ENCODE measurements around the gene UGT3A2. TPM values are rescaled to one million over a fixed set of nuclear protein-coding genes. Genes with fewer than 3 reads are reported as not detected.

The UGT3A2 gene
- total RNA-seq, 1 experiment from 2014 or later = 13.7 TPM

DNA sequence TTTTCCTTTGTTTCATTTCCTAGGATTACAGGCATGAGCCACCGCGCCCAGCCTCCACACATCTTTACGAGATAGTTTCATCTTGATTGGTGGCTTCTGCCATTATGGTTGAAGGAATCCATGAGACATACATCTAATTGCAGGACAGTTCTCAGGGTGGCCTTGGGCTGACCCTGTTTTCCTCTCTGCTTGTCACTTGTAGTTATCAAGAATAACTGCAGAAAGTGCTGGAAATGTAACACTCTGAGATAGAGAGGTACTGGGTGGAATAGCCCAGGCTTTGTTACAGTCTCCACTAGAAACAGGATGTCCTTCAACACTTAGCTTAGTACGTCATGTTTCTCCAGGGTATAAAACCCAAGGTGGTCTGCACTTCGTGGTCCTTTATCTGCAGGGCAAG lies 10.7 kb downstream of the UGT3A2 start:
- no peak overlapping the region for H2BK12ac ChIP-seq (ENCODE audit: insufficient read length, low read depth, low read length)
- Mint-ChIP-seq H3K4me1 (no peaks in the 10 kb centered on the region), H3K4me3 (no peak overlapping the region), H3K36me3 (ENCODE audit: insufficient read depth in 1 of 3, low read depth in 3 of 3) (peaks cover 1 to 7% (median 3%) of the 10 kb centered on the region in 3 experiments; a peak in 3 of 7 replicates), H3K27ac (no peak overlapping the region), H3K9me3 (no peaks in the 10 kb centered on the region), H3K27me3 (ENCODE audit: low read depth) (no peaks in the 10 kb centered on the region)
- no peaks in the 10 kb centered on the region for H3K4me1 ChIP-seq (ENCODE audit: insufficient read depth, low read length)
- no CpG with 5 or more reads among the region's 5 CpGs for WGBS (ENCODE audit: extremely low coverage, insufficient read length, low lambda C conversion rate)
- H3K23me2 ChIP-seq (ENCODE audit: insufficient read length, low read depth, low read length, poor library complexity, severe bottlenecking) = no peaks in the 10 kb centered on the region
- H2BK5ac ChIP-seq (ENCODE audit: insufficient read length, low read length) = no peak overlapping the region
- H2AFZ ChIP-seq (ENCODE audit: low read length) = no peak overlapping the region
- no peaks in the 10 kb centered on the region for H3K27me3 ChIP-seq (ENCODE audit: insufficient read depth, low read length)
- no peak overlapping the region for H2AK5ac ChIP-seq (ENCODE audit: insufficient read length, low read length)
- no peaks in the 10 kb centered on the region for H3K79me2 ChIP-seq (ENCODE audit: insufficient read depth, low read length)
- no peak overlapping the region for H2BK20ac ChIP-seq (ENCODE audit: low read depth, low read length, poor library complexity, severe bottlenecking)
- no peak overlapping the region for H4K8ac ChIP-seq (replicated peaks; ENCODE audit: insufficient read length, low read depth, low read length)
- no peak overlapping the region for H3K14ac ChIP-seq (ENCODE audit: insufficient read depth, low read length)
- H3K79me1 ChIP-seq (ENCODE audit: insufficient read depth, low read depth, low read length, poor library complexity, severe bottlenecking) = no peaks in the 10 kb centered on the region
- no peak overlapping the region for H3K23ac ChIP-seq (ENCODE audit: insufficient read length, low read depth, low read length)
- no peak overlapping the region for H2BK15ac ChIP-seq (ENCODE audit: low read depth, low read length)
- DNase-seq = no peak
- H3K9ac ChIP-seq (ENCODE audit: extremely low read depth, insufficient read length, low read length) = no peak overlapping the region
- no peak overlapping the region for H3K18ac ChIP-seq (ENCODE audit: insufficient read length, low read depth, low read length)
- no peak overlapping the region for H4K5ac ChIP-seq (ENCODE audit: insufficient read length, low read depth, low read length)
- H3K4me2 ChIP-seq (ENCODE audit: insufficient read depth, insufficient read length, low read length) = no peak overlapping the region
- no peak overlapping the region for H3K56ac ChIP-seq (ENCODE audit: insufficient read length, low read depth, low read length)
- no peak overlapping the region for H2BK120ac ChIP-seq (ENCODE audit: low read depth, low read length, poor library complexity, severe bottlenecking)
- H4K91ac ChIP-seq (ENCODE audit: insufficient read length, low read depth, low read length) = no peak overlapping the region
- TF ChIP-seq, protein P1, sequence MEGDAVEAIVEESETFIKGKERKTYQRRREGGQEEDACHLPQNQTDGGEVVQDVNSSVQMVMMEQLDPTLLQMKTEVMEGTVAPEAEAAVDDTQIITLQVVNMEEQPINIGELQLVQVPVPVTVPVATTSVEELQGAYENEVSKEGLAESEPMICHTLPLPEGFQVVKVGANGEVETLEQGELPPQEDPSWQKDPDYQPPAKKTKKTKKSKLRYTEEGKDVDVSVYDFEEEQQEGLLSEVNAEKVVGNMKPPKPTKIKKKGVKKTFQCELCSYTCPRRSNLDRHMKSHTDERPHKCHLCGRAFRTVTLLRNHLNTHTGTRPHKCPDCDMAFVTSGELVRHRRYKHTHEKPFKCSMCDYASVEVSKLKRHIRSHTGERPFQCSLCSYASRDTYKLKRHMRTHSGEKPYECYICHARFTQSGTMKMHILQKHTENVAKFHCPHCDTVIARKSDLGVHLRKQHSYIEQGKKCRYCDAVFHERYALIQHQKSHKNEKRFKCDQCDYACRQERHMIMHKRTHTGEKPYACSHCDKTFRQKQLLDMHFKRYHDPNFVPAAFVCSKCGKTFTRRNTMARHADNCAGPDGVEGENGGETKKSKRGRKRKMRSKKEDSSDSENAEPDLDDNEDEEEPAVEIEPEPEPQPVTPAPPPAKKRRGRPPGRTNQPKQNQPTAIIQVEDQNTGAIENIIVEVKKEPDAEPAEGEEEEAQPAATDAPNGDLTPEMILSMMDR (conservative IDR thresholded peaks at IDR 0.05) = no peak
- H3T11ph ChIP-seq (ENCODE audit: low read length) = no peak overlapping the region
- H3K4ac ChIP-seq (ENCODE audit: low read depth, low read length) = no peak overlapping the region
- no peaks in the 10 kb centered on the region for H4K20me1 ChIP-seq (ENCODE audit: control insufficient read depth, insufficient read depth, insufficient read length)
- no peaks in the 10 kb centered on the region for H3K9me3 ChIP-seq (ENCODE audit: control insufficient read depth, low read depth, low read length)
- no peak overlapping the region for H3K27ac ChIP-seq (ENCODE audit: insufficient read length, low read depth, low read length)

All from H9 (cell line).